ENCODE data around the gene NDUFS6.

DNA sequence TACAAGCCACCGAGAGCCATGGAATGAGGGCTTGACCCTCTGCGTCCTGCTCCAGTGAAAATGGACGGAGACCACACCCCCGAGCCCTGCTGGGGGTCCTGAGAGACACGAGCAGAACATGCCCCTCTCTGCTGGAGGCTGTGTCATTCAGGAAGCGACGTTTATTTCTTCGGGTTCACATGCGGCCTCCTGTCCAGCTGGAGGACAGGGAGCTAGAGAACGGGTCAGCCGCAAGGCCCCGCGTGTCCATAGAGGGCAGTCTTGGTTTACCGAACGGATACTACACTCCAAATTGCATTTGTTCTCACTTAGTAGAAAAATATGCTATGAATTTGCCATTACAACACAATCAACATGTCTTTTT lies 37.7 kb upstream of the NDUFS6 start:
- TF ChIP-seq RAD21 (IDR thresholded peaks at IDR 0.05; ENCODE audit: low read depth) (peak; percentile 74), EP300 (IDR thresholded peaks at IDR 0.05; ENCODE audit: borderline replicate concordance) (no peak), TCF12 (IDR thresholded peaks at IDR 0.05; ENCODE audit: low read depth) (no peak), YY1 (IDR thresholded peaks at IDR 0.05; ENCODE audit: low read depth) (no peak), MAX (IDR thresholded peaks at IDR 0.05) (no peak), USF1 (IDR thresholded peaks at IDR 0.05) (no peak), TAF1 (IDR thresholded peaks at IDR 0.05; ENCODE audit: low read depth) (no peak), ZBTB7A (IDR thresholded peaks at IDR 0.05; ENCODE audit: low read depth) (no peak)
- TF ChIP-seq, protein P1, sequence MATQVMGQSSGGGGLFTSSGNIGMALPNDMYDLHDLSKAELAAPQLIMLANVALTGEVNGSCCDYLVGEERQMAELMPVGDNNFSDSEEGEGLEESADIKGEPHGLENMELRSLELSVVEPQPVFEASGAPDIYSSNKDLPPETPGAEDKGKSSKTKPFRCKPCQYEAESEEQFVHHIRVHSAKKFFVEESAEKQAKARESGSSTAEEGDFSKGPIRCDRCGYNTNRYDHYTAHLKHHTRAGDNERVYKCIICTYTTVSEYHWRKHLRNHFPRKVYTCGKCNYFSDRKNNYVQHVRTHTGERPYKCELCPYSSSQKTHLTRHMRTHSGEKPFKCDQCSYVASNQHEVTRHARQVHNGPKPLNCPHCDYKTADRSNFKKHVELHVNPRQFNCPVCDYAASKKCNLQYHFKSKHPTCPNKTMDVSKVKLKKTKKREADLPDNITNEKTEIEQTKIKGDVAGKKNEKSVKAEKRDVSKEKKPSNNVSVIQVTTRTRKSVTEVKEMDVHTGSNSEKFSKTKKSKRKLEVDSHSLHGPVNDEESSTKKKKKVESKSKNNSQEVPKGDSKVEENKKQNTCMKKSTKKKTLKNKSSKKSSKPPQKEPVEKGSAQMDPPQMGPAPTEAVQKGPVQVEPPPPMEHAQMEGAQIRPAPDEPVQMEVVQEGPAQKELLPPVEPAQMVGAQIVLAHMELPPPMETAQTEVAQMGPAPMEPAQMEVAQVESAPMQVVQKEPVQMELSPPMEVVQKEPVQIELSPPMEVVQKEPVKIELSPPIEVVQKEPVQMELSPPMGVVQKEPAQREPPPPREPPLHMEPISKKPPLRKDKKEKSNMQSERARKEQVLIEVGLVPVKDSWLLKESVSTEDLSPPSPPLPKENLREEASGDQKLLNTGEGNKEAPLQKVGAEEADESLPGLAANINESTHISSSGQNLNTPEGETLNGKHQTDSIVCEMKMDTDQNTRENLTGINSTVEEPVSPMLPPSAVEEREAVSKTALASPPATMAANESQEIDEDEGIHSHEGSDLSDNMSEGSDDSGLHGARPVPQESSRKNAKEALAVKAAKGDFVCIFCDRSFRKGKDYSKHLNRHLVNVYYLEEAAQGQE (IDR thresholded peaks at IDR 0.05; ENCODE audit: low read depth): no peak

All from Ishikawa (cell line).